VCaP (cell line): ENCODE data around the gene KLHL30.
A peak's percentile ranks its signal among the peaks of the same experiment; 100 is the strongest.

Experiments
- H3K27ac ChIP-seq: fragments of 450-650 bp; 2 replicates; pipeline ENCODE4 v1.5.1; 2017
- TF ChIP-seq, protein P1 (sequence below): fragments of 450-650 bp; conservative IDR thresholded peaks from 2 replicates; pipeline ENCODE4 v1.5.1; 2017; ENCODE audit warnings: mild to moderate bottlenecking, moderate library complexity

Gene KLHL30

DNA sequence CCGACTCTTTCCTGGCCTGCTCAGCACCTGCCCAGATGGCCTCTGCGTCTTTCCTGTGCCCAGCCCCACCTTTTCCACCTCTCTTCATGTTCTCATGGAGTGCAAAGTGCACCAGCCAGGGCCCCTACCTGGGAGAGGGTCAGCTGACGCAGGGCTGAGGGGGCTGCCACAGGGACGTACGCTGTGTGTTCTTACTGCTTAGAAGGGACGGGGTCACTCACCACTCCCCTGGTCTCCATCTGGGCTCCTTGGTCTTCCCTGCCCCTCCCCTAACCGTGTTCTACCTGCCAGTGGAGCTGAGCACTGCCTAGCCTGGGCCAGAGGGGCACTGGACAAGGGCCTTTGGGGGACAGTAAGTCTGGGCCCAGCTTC is 28.9 kb downstream of the KLHL30 start:
- peak overlapping the region; percentile 90 for H3K27ac ChIP-seq

DNA sequence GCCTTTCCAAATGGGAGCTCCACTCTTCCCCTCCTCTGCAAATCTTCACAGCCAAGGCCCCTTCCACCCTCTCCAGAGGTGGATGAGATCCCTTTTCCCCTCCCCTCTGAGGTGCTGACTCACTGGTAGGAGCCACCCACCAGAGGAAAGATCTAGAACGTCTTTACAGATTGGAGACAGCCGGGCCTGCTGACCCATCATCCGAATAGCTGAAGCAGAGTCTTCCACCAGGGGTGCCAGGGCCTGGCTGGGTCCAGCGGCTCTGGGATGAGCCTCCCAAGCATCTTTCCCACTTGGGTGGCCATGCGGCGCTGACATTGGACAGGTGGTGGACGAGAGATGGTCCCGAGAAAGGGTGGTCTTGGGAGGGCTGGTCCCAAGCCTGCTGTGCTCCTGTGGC is 29.3 kb downstream of the KLHL30 start:
- peak overlapping the region; percentile 90 for H3K27ac ChIP-seq
- TF ChIP-seq, protein P1, sequence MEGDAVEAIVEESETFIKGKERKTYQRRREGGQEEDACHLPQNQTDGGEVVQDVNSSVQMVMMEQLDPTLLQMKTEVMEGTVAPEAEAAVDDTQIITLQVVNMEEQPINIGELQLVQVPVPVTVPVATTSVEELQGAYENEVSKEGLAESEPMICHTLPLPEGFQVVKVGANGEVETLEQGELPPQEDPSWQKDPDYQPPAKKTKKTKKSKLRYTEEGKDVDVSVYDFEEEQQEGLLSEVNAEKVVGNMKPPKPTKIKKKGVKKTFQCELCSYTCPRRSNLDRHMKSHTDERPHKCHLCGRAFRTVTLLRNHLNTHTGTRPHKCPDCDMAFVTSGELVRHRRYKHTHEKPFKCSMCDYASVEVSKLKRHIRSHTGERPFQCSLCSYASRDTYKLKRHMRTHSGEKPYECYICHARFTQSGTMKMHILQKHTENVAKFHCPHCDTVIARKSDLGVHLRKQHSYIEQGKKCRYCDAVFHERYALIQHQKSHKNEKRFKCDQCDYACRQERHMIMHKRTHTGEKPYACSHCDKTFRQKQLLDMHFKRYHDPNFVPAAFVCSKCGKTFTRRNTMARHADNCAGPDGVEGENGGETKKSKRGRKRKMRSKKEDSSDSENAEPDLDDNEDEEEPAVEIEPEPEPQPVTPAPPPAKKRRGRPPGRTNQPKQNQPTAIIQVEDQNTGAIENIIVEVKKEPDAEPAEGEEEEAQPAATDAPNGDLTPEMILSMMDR: no peak

More for the DNA sequence above, 28.9 kb downstream of the KLHL30 start:
- TF ChIP-seq, protein P1: no peak

- TF ChIP-seq, protein P1: no peak
Measured at GRCh38 chr2:238168196-238169047, 30.0 kb downstream of the KLHL30 start.

GRCh38 chr2:238169048-238169707 is 30.7 kb downstream of the KLHL30 start:
- H3K27ac ChIP-seq: peak overlapping the region; percentile 90
- TF ChIP-seq, protein P1: no peak

More at GRCh38 chr2:238168196-238169047, 30.0 kb downstream of the KLHL30 start:
- H3K27ac ChIP-seq: peak overlapping the region; percentile 90

GRCh38 chr2:238169708-238170251 is 31.3 kb downstream of the KLHL30 start:
- TF ChIP-seq, protein P1: no peak
- H3K27ac ChIP-seq: peak overlapping the region; percentile 90

DNA sequence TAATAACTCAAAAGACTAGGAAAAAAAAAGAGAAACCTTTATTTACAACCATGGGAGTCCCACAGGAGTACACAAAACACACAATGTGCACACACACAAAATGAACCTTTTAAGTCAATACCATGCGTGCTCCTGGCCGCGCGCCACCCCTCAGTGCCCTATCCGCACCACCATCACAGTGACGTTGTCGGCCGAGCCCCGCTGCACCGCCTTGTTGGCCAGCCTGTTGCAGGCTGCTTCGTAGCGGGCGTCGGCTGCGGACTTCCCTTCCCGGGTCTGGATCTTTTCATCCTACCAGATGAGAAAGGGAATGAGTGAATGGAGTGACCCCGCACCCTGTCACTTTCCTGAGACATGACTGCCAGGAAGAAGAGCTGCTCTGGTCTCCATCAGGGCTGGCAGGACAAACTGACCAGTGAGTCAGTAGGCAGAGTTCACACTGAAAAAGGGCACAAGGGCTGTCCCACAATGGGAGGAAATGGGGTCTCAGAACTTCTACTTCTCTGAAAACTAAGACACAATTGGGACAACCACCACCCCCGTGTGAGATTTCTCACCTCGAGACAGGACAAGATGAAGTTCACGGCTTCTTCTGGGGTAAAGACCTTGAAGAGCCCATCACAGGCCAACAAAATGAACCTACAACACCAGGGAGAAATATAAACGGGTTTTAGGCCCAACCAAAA is 32.1 kb downstream of the KLHL30 start:
- H3K27ac ChIP-seq: peak overlapping the region; percentile 90
- TF ChIP-seq, protein P1: no peak

DNA sequence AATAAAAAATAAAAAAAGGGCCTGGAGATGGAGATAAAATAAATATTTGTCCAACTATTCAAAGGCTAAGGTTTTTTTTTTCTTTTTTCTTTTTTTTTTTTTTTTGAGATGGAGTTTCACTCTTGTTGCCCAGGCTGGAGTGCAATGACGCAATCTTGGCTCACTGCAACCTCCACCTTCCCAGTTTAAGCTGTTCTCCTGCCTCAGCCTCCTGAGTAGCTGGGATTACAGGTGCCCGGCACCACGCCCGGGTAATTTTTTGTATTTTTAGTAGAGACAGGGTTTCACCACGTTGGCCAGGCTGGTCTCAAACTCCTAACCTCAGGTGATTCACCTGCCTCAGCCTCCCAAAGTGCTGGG is 32.6 kb downstream of the KLHL30 start:
- peak overlapping the region; percentile 90 for H3K27ac ChIP-seq
